ENCODE measurements around the gene CLPTM1. TPM values are rescaled to one million over a fixed set of nuclear protein-coding genes. Genes with fewer than 3 reads are reported as not detected.

CLPTM1 gene
- total and polyA plus RNA-seq, 12 donors = 67.8 to 306 (median 244) TPM

DNA sequence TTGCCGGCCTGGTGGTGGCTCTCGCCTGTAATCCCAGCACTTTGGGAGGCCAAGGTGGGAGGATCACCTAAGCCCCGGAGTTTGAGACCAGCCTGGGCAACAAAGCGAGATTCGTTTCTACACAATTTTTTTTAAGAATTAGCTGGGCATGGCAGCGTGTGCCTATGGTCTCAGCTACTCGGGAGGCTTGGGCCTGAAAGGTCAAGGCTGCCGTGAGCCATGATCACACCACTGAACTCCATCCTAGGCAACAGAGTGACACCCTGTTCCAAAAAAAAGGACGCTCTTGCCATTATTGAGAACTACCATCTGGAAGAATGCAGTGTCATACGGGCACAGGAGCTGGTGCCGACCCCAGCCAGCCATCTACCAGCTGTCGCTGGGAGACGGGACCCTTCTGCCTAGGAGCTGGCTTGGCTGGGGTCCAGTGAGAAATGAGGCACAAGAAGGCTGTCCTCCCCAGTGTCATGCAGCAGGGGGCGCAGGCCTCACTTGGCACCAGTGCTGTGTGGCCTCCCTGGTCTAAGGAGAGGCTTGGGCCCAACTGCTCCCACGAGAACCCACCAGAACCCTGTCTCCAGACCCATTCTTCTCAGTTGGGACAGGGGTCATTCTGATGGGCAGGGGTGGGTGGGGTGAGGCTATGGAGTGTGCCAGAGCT, 33.8 kb downstream of the CLPTM1 start:
- peaks cover 10% of the 10 kb centered on the region in 2 donors for H3K4me1 ChIP-seq (replicated peaks in 1 of 2)
- H3K9me3 ChIP-seq (replicated peaks in 1 of 3) = no peaks in the 10 kb centered on the region
- WGBS, 4 donors = 48 to 58% (median 51%) methylated on average over 4 to 15 of the region's 15 CpGs
- peaks cover 0 to 81% of the 10 kb centered on the region in 2 donors for H3K36me3 ChIP-seq (replicated peaks in 1 of 2)
- peak; percentile 66 to 89 (median 79) for DNase-seq
- no peak overlapping the region for H3K4me3 ChIP-seq
- peak overlapping the region in 3 of 5 donors; percentile 62 to 70 (median 70) for H3K27ac ChIP-seq
- no peaks in the 10 kb centered on the region for H3K27me3 ChIP-seq
- intact Hi-C loops (cut with DNase I) = no loop called here
- TF ChIP-seq POLR2A (IDR thresholded peaks at IDR 0.05) = no peak
- TF ChIP-seq, protein P1, sequence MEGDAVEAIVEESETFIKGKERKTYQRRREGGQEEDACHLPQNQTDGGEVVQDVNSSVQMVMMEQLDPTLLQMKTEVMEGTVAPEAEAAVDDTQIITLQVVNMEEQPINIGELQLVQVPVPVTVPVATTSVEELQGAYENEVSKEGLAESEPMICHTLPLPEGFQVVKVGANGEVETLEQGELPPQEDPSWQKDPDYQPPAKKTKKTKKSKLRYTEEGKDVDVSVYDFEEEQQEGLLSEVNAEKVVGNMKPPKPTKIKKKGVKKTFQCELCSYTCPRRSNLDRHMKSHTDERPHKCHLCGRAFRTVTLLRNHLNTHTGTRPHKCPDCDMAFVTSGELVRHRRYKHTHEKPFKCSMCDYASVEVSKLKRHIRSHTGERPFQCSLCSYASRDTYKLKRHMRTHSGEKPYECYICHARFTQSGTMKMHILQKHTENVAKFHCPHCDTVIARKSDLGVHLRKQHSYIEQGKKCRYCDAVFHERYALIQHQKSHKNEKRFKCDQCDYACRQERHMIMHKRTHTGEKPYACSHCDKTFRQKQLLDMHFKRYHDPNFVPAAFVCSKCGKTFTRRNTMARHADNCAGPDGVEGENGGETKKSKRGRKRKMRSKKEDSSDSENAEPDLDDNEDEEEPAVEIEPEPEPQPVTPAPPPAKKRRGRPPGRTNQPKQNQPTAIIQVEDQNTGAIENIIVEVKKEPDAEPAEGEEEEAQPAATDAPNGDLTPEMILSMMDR (IDR thresholded peaks at IDR 0.05) = peak; percentile 18 to 78 (median 62)

GRCh38 chr19:44990459-44990858, 35.3 kb downstream of the CLPTM1 start:
- Histone ChIP-seq H3K4me3 (no peak overlapping the region), H3K4me1 (replicated peaks in 1 of 2) (peaks cover 10% of the 10 kb centered on the region in 2 donors), H3K27ac (no peak overlapping the region), H3K9me3 (replicated peaks in 1 of 3) (no peaks in the 10 kb centered on the region), H3K27me3 (no peaks in the 10 kb centered on the region), H3K36me3 (replicated peaks in 1 of 2) (peaks cover 0 to 67% of the 10 kb centered on the region in 2 donors)
- 77 to 85% (median 81%) methylated on average over 4 to 14 of the region's 14 CpGs for WGBS, 4 donors
- intact Hi-C loops (cut with DNase I) = no loop called here
- DNase-seq = no peak
- TF ChIP-seq, protein P1 (IDR thresholded peaks at IDR 0.05) = no peak
- no peak for TF ChIP-seq POLR2A (IDR thresholded peaks at IDR 0.05)

DNA sequence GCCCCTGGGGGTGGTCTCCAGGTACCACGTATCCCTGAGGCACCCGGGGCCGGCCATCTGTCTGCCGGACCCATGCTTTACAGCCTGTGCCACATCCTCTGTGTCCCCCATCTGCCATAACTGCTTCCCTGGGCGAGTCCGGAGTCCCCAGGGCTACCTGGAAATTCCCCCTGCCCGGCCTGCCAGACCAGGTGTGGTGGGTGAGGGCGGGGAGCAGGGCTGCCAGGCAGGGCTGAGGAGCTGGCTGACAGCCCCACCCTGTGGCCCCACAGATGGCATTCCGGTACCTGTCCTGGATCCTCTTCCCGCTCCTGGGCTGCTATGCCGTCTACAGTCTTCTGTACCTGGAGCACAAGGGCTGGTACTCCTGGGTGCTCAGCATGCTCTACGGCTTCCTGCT, 35.8 kb downstream of the CLPTM1 start:
- DNase-seq = no peak
- Histone ChIP-seq H3K27me3 (no peaks in the 10 kb centered on the region), H3K4me3 (no peak overlapping the region), H3K4me1 (replicated peaks in 1 of 2) (peaks cover 10% of the 10 kb centered on the region in 2 donors), H3K27ac (no peak overlapping the region), H3K36me3 (replicated peaks in 1 of 2) (peaks cover 0 to 62% of the 10 kb centered on the region in 2 donors), H3K9me3 (replicated peaks in 1 of 3) (no peaks in the 10 kb centered on the region)
- TF ChIP-seq POLR2A (IDR thresholded peaks at IDR 0.05) = no peak
- TF ChIP-seq, protein P1 (IDR thresholded peaks at IDR 0.05) = no peak
- intact Hi-C loops (cut with DNase I) = no loop called here
- 92 to 100% (median 95%) methylated on average over 3 to 12 of the region's 12 CpGs; no CpG with 5 or more reads in 1 of the 4 donors for WGBS, 4 donors

- Histone ChIP-seq H3K27me3 (no peaks in the 10 kb centered on the region), H3K36me3 (replicated peaks in 1 of 2) (peaks cover 0 to 49% of the 10 kb centered on the region in 2 donors), H3K4me1 (replicated peaks in 1 of 2) (peaks cover 10% of the 10 kb centered on the region in 2 donors), H3K27ac (no peak overlapping the region), H3K9me3 (replicated peaks in 1 of 3) (no peaks in the 10 kb centered on the region), H3K4me3 (no peak overlapping the region)
- intact Hi-C loops (cut with DNase I) = no loop called here
- WGBS, 4 donors = 88 to 94% (median 89%) methylated on average over 29 to 44 of the region's 44 CpGs
- no peak for DNase-seq
- TF ChIP-seq POLR2A (IDR thresholded peaks at IDR 0.05) = no peak
- TF ChIP-seq, protein P1 (IDR thresholded peaks at IDR 0.05) = no peak
Observed at GRCh38 chr19:44992336-44993163, 37.4 kb downstream of the CLPTM1 start.

Measured in adrenal gland (tissue), 12 donors.